ENCODE data around the gene IL27RA.

The IL27RA gene

GRCh38 chr19:14053032-14053431 lies 21.5 kb downstream of the IL27RA start:
- H3K79me2 ChIP-seq (ENCODE audit: control insufficient read depth, insufficient read depth, low read length, poor library complexity) = no peaks in the 10 kb centered on the region
- no peaks in the 10 kb centered on the region for H3K4me1 ChIP-seq (ENCODE audit: control insufficient read depth in 1 of 2, insufficient read depth in 2 of 2, low read length in 2 of 2)
- H2AK5ac ChIP-seq (ENCODE audit: low read length) = no peak overlapping the region
- no peak overlapping the region for H4K8ac ChIP-seq (ENCODE audit: low read depth, low read length)
- no peak overlapping the region for H3K18ac ChIP-seq (ENCODE audit: low read length)
- no peak overlapping the region for H2BK5ac ChIP-seq (ENCODE audit: low read depth, low read length, poor library complexity)
- no peak overlapping the region for H3K9ac ChIP-seq (ENCODE audit: low read length)
- no peak overlapping the region for H3K27ac ChIP-seq (ENCODE audit: low read depth, low read length)
- H3K4me2 ChIP-seq (ENCODE audit: low read length) = no peak overlapping the region
- no peak overlapping the region for H2BK12ac ChIP-seq (ENCODE audit: low read length)
- H3K79me1 ChIP-seq (ENCODE audit: low read length) = no peaks in the 10 kb centered on the region
- H3K27me3 ChIP-seq (ENCODE audit: insufficient read depth, low read length) = no peaks in the 10 kb centered on the region
- H4K91ac ChIP-seq (ENCODE audit: low read depth, low read length) = no peak overlapping the region
- H3K36me3 ChIP-seq (ENCODE audit: control insufficient read depth in 1 of 2, insufficient read depth in 2 of 2, low read length in 2 of 2) = no peaks in the 10 kb centered on the region
- no peak overlapping the region for H3K4me3 ChIP-seq (ENCODE audit: low read depth, low read length)
- no peaks in the 10 kb centered on the region for H3K9me3 ChIP-seq (ENCODE audit: insufficient read depth, low read depth, low read length)
- no peak overlapping the region for H3K4ac ChIP-seq (ENCODE audit: low read depth, low read length)
- no peak overlapping the region for H3K14ac ChIP-seq (ENCODE audit: low read length)
- WGBS (ENCODE audit: extremely low coverage, insufficient coverage, insufficient read length) = no CpG with 5 or more reads among the region's 3 CpGs
- no peak overlapping the region for H4K12ac ChIP-seq (ENCODE audit: low read depth, low read length)
- no peak for DNase-seq
- H3K23ac ChIP-seq (ENCODE audit: low read length) = no peak overlapping the region
- no peak overlapping the region for H2AFZ ChIP-seq (ENCODE audit: insufficient read depth, low read length, poor library complexity)
- no peak overlapping the region for H2BK120ac ChIP-seq (ENCODE audit: insufficient read depth, low read length, poor library complexity)

GRCh38 chr19:14053500-14053899 lies 21.9 kb downstream of the IL27RA start:
- no peak for DNase-seq
- WGBS (ENCODE audit: extremely low coverage, insufficient coverage, insufficient read length) = no CpG with 5 or more reads among the region's 11 CpGs
- no peak overlapping the region for H3K4ac ChIP-seq (ENCODE audit: low read depth, low read length)

GRCh38 chr19:14054099-14054498 lies 22.5 kb downstream of the IL27RA start:
- Histone ChIP-seq H2AK5ac (ENCODE audit: low read length) (no peak overlapping the region), H3K36me3 (ENCODE audit: control insufficient read depth in 1 of 2, insufficient read depth in 2 of 2, low read length in 2 of 2) (no peaks in the 10 kb centered on the region), H3K79me2 (ENCODE audit: control insufficient read depth, insufficient read depth, low read length, poor library complexity) (no peaks in the 10 kb centered on the region), H3K79me1 (ENCODE audit: low read length) (no peaks in the 10 kb centered on the region), H3K27ac (ENCODE audit: low read depth, low read length) (no peak overlapping the region), H3K4me2 (ENCODE audit: low read length) (no peak overlapping the region), H2AFZ (ENCODE audit: insufficient read depth, low read length, poor library complexity) (no peak overlapping the region), H3K9ac (ENCODE audit: low read length) (no peak overlapping the region), H3K23ac (ENCODE audit: low read length) (no peak overlapping the region), H2BK12ac (ENCODE audit: low read length) (no peak overlapping the region), H3K9me3 (ENCODE audit: insufficient read depth, low read depth, low read length) (no peaks in the 10 kb centered on the region), H4K8ac (ENCODE audit: low read depth, low read length) (no peak overlapping the region), H3K14ac (ENCODE audit: low read length) (no peak overlapping the region), H2BK120ac (ENCODE audit: insufficient read depth, low read length, poor library complexity) (no peak overlapping the region), H3K4me1 (ENCODE audit: control insufficient read depth in 1 of 2, insufficient read depth in 2 of 2, low read length in 2 of 2) (no peaks in the 10 kb centered on the region), H4K91ac (ENCODE audit: low read depth, low read length) (no peak overlapping the region), H3K4me3 (ENCODE audit: low read depth, low read length) (no peak overlapping the region), H3K27me3 (ENCODE audit: insufficient read depth, low read length) (peaks cover 3% of the 10 kb centered on the region), H2BK5ac (ENCODE audit: low read depth, low read length, poor library complexity) (no peak overlapping the region), H4K12ac (ENCODE audit: low read depth, low read length) (no peak overlapping the region), H3K4ac (ENCODE audit: low read depth, low read length) (no peak overlapping the region), H3K18ac (ENCODE audit: low read length) (no peak overlapping the region)
- DNase-seq = no peak
- no CpG with 5 or more reads among the region's 6 CpGs for WGBS (ENCODE audit: extremely low coverage, insufficient coverage, insufficient read length)

More at GRCh38 chr19:14053500-14053899, 21.9 kb downstream of the IL27RA start:
- Histone ChIP-seq H2AK5ac (ENCODE audit: low read length) (no peak overlapping the region), H4K12ac (ENCODE audit: low read depth, low read length) (no peak overlapping the region), H3K79me2 (ENCODE audit: control insufficient read depth, insufficient read depth, low read length, poor library complexity) (no peaks in the 10 kb centered on the region), H2BK5ac (ENCODE audit: low read depth, low read length, poor library complexity) (no peak overlapping the region), H3K4me1 (ENCODE audit: control insufficient read depth in 1 of 2, insufficient read depth in 2 of 2, low read length in 2 of 2) (no peaks in the 10 kb centered on the region), H3K27me3 (ENCODE audit: insufficient read depth, low read length) (no peaks in the 10 kb centered on the region), H3K18ac (ENCODE audit: low read length) (no peak overlapping the region), H2BK12ac (ENCODE audit: low read length) (no peak overlapping the region), H3K36me3 (ENCODE audit: control insufficient read depth in 1 of 2, insufficient read depth in 2 of 2, low read length in 2 of 2) (no peaks in the 10 kb centered on the region), H2AFZ (ENCODE audit: insufficient read depth, low read length, poor library complexity) (no peak overlapping the region), H2BK120ac (ENCODE audit: insufficient read depth, low read length, poor library complexity) (no peak overlapping the region), H3K79me1 (ENCODE audit: low read length) (no peaks in the 10 kb centered on the region), H3K27ac (ENCODE audit: low read depth, low read length) (no peak overlapping the region), H3K9me3 (ENCODE audit: insufficient read depth, low read depth, low read length) (no peaks in the 10 kb centered on the region), H4K8ac (ENCODE audit: low read depth, low read length) (no peak overlapping the region), H3K9ac (ENCODE audit: low read length) (no peak overlapping the region), H3K23ac (ENCODE audit: low read length) (no peak overlapping the region), H3K4me2 (ENCODE audit: low read length) (no peak overlapping the region), H3K14ac (ENCODE audit: low read length) (no peak overlapping the region), H3K4me3 (ENCODE audit: low read depth, low read length) (no peak overlapping the region), H4K91ac (ENCODE audit: low read depth, low read length) (no peak overlapping the region)

GRCh38 chr19:14054721-14055120 lies 23.2 kb downstream of the IL27RA start:
- Histone ChIP-seq H2BK5ac (ENCODE audit: low read depth, low read length, poor library complexity) (no peak overlapping the region), H2AK5ac (ENCODE audit: low read length) (no peak overlapping the region), H3K4me3 (ENCODE audit: low read depth, low read length) (no peak overlapping the region), H3K4me2 (ENCODE audit: low read length) (no peak overlapping the region), H3K4me1 (ENCODE audit: control insufficient read depth in 1 of 2, insufficient read depth in 2 of 2, low read length in 2 of 2) (no peaks in the 10 kb centered on the region), H3K9ac (ENCODE audit: low read length) (no peak overlapping the region), H2AFZ (ENCODE audit: insufficient read depth, low read length, poor library complexity) (no peak overlapping the region), H3K9me3 (ENCODE audit: insufficient read depth, low read depth, low read length) (no peaks in the 10 kb centered on the region), H3K36me3 (ENCODE audit: control insufficient read depth in 1 of 2, insufficient read depth in 2 of 2, low read length in 2 of 2) (no peaks in the 10 kb centered on the region), H3K4ac (ENCODE audit: low read depth, low read length) (no peak overlapping the region), H3K79me1 (ENCODE audit: low read length) (no peaks in the 10 kb centered on the region), H3K14ac (ENCODE audit: low read length) (no peak overlapping the region), H3K18ac (ENCODE audit: low read length) (no peak overlapping the region), H2BK12ac (ENCODE audit: low read length) (no peak overlapping the region), H4K91ac (ENCODE audit: low read depth, low read length) (no peak overlapping the region), H2BK120ac (ENCODE audit: insufficient read depth, low read length, poor library complexity) (no peak overlapping the region), H3K27ac (ENCODE audit: low read depth, low read length) (no peak overlapping the region), H3K79me2 (ENCODE audit: control insufficient read depth, insufficient read depth, low read length, poor library complexity) (no peaks in the 10 kb centered on the region), H4K12ac (ENCODE audit: low read depth, low read length) (no peak overlapping the region), H3K23ac (ENCODE audit: low read length) (no peak overlapping the region), H4K8ac (ENCODE audit: low read depth, low read length) (no peak overlapping the region), H3K27me3 (ENCODE audit: insufficient read depth, low read length) (peaks cover 3% of the 10 kb centered on the region)
- DNase-seq = no peak
- no CpG with 5 or more reads among the region's 11 CpGs for WGBS (ENCODE audit: extremely low coverage, insufficient coverage, insufficient read length)
